ENCODE data around the gene SPINT3.
"Not testable (repeated sequence)": the region's sequence is repeated elsewhere in the genome, so short reads cannot be mapped to it uniquely, and the experiment has no call there.

Gene SPINT3

DNA sequence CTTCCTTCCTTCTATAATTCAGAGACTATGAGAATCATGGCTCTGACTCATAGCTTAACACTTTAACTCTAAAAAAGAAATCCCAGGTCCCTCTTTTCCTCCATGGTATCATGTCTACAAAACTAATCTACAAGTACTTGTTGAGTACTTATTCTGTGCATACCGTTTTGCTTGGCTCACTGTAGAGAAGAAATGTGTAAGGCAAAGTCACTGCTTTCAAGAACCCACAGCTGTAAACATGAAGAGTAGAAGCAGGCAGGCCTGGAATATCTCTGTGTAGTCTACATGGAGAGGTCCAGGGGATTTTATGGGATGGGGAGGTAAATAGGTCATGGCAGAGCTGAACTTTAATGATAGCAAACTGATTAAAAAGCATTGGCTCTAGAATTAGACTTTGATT lies 13.8 kb downstream of the SPINT3 start:
- no peak for DNase-seq

DNA sequence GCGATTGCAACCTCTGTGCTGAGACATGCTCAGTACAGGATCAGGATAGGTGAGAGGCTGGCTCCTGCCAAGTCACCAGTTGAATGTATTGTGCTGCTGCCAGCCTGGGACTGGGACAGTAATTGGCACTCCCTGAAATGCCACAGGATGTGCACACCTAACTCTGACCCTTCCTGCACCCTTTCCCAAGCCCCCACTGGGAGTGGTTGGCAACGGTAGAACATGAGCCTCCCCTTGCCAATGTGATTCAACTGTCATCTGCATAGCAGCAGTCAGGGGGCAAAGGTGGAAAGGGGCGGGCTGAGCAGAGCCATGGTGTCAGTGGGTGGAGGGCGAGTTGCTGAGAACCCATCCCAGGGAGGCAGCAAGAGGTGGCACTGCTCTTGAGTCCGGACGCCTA lies 15.4 kb downstream of the SPINT3 start:
- no peak for DNase-seq

- DNase-seq: no peak
Measured at GRCh38 chr20:45497971-45498494, 17.4 kb downstream of the SPINT3 start.

- DNase-seq: no peak
Measured at GRCh38 chr20:45496166-45496565, 19.3 kb downstream of the SPINT3 start.

GRCh38 chr20:45495501-45495941 lies 19.9 kb downstream of the SPINT3 start:
- no peak for DNase-seq

GRCh38 chr20:45489083-45489531 lies 26.3 kb downstream of the SPINT3 start:
- no peak for DNase-seq

GRCh38 chr20:45487231-45487635 lies 28.2 kb downstream of the SPINT3 start:
- DNase-seq: no peak

- no peak for DNase-seq
Measured at GRCh38 chr20:45485388-45485787, 30.0 kb downstream of the SPINT3 start.

GRCh38 chr20:45484676-45485075 lies 30.7 kb downstream of the SPINT3 start:
- no peak for DNase-seq

- no peak for DNase-seq
Measured at GRCh38 chr20:45479822-45480221, 35.6 kb downstream of the SPINT3 start.

GRCh38 chr20:45477530-45478148 lies 37.8 kb downstream of the SPINT3 start:
- not testable (repeated sequence) for DNase-seq

DNA sequence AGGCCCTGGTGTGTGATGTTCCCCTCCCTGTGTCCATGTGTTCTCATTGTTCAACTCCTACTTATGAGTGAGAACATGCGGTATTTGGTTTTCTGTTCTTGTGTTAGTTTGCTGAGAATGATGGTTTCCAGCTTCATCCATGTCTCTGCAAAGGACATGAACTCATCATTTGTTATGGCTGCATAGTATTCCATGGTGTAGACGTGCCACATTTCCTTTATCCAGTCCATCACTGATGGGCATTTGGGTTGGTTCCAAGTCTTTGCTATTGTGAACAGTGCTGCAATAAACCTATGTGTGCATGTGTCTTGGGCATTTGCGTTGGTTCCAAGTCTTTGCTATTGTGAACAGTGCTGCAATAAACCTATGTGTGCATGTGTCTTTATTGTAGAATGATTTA lies 43.1 kb downstream of the SPINT3 start:
- DNase-seq: not testable (repeated sequence)

GRCh38 chr20:45470937-45471336 lies 44.5 kb downstream of the SPINT3 start:
- DNase-seq: no peak

DNA sequence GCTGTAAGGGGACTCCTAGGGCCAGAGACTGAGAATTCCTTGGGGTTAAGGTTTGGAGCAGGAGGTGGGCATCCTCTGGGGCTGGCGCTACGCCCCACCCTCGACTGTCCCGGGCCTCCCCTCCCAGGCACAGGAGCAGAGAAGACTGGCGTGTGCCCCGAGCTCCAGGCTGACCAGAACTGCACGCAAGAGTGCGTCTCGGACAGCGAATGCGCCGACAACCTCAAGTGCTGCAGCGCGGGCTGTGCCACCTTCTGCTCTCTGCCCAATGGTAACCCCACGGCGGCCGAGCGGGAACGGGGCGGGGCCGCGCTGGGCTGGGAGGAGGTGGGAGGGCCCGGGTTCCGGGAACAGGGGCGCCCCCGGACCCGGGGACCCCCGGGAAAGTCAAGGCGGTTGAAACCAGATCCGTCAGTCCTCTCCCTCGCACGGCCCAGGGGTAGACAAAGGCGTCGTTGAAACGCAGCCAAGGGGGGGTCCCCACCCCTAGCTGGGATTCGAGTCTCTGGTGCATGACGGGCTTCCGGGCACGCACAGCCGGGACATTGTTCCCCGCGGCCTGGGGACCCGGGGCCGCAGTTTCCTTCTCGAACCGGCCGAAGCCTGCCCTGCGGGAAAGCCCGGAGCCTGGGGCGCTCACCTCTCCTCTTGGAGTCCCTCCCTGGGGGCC lies 45.0 kb downstream of the SPINT3 start:
- no peak for DNase-seq

DNA sequence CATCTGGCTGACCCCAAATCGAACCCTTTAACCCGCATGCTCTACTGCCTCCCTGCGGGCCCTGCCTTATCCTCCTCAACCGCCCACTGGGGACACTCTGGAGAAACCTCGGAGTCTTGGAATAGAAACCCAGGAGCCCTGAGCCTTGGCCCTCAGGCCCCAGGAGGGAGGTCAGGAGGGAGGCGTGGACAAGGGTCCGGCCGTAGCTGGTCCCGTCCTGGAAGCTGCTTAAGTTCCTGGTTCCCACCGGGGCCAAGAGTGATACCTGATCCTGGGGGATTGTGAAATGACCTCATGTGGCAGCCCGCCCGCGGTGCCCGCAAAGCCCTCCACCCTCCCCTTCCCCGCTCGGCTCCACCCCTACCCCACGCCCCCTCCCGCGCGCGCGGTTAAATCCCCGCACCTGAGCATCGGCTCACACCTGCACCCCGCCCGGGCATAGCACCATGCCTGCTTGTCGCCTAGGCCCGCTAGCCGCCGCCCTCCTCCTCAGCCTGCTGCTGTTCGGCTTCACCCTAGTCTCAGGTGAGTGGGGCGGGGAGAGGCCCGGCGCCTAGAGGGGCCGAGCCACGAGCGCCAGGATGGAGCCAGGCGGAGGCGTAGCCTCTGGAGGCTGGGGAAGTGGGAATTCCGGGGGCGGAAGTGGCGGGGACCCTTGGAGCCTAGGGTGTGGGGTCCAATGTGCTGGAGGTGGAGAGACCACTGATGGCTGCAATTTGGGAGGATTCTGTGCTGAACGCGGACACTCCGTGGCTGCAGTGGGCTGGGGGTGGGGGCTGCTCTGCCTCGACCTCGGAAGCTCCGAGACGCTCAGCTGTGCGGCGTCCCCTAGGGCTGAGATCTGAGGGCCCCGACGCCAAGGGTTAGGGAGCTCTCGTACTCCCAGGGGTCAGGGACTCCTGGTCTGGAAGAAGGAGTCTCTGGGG lies 45.8 kb downstream of the SPINT3 start, which contains the start of gene WFDC2:
WFDC2 (plus strand) TSS at position 418 of the 926 bp plus-strand sequence; CDS start at position 447, 29 bp downstream.
- no peak for DNase-seq

GRCh38 chr20:45467861-45468260 lies 47.6 kb downstream of the SPINT3 start:
- DNase-seq: no peak

DNA sequence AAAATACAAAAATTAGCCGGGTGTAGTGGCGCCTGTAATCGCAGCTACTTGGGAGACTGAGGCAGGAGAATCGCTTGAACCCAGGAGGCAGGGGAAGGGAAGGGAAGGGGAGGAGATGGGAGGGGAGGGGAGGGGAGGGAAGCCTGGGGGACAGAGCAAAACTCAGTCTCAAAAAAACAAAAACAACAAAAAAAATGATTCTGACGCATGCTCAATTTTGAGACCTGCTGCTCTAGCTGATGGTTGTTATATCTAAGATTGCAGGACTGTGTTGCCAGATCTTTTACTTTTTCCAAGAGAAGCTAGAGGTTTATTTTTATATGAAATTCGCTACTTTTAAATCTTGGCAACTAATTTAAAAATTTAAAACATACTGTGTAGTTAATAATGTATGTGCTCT lies 48.2 kb downstream of the SPINT3 start:
- DNase-seq: no peak

- no peak for DNase-seq
Measured at GRCh38 chr20:45465491-45466266, 49.7 kb downstream of the SPINT3 start.

DNA sequence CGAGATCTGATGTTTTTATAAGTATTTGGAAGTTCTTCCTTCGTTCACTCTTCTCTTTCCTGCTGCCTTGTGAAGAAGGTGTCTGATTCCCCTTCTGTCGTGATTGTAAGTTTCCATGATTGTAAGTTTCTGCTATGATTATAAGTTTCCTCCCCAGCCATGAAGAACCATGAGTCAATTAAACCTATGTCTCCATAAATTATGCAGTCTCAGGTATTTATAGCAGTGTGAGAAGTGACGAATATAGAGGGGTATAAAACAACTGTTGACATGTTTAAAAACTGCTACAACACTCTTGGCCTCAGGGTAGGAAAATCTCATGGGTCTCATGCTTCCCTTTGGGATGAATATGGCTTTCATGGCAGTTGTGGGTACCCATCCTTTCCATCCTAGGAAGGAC lies 51.7 kb downstream of the SPINT3 start:
- DNase-seq: no peak

DNA sequence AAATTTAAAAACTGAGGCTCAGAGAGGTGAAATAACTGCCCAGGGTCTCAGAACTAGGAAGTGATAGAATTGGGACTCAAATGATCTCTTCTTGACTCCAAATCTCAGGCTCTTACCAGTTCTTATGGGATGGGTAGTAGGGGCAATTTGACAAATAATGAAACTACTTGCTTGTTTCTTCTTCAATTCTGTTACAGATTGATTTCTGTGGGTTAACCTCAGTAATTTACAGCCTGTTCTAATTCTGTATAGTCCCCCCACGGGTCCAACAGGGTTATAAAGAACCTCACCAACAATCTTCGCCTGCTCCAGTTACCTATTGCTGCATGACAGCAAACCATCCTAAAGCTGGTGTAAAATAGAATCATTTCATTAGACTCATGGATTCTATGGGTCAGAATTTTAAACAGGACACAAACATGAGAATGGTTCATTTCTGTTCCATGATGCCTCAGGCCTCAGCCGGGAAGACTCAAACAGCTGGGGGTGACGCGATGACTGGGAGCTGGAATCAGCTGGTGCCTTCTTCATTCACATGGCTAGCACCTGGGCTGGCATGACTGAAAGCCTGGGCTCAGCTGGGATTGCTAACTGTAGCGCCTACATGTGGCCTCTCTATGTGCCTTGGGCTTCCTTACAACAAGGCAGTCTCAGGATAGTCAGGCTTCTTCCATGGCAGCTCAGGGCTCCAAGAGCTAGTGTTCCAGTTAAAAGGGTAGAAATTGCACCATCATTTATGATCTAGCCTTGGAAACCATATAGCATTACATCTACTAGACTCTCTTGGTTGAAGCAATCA lies 52.5 kb downstream of the SPINT3 start:
- no peak for DNase-seq

Measured in NCI-H1048 (cell line).